Measurements from ENCODE around the gene SERPINC1. TPM values are rescaled to one million over a fixed set of nuclear protein-coding genes. Genes with fewer than 3 reads are reported as not detected.
A peak's percentile ranks its signal among the peaks of the same experiment; 100 is the strongest.
"Not testable (repeated sequence)": the region's sequence is repeated elsewhere in the genome, so short reads cannot be mapped to it uniquely, and the experiment has no call there.

The SERPINC1 gene
- total and polyA plus RNA-seq, 7 experiments from 2014 or later = 0.25 to 0.32 TPM; not detected in 5

DNA sequence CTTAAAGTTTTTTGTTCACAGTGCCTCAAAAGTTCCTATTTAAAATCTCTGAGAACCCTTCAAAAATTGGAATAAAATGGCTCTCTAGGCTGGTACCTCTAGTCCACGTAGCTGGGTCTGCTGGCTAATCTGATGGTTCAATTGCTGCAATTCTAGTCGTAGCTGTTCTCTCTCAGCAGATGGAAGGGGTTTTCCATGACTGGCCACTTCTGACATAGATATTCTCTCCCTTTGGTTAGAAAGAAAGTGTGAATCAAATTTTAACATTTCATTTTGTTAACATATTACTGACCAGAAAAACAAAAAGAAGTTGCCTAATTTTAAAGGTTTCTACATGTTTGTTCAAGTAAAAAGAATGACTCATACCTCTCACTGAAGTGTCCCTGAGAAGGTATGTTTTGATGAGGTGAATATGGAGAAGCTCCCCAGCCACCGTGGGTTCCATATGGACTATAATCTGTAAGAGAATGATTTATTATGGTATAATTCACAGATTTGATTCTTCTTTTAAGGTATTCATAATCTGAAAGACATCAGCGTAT is 29.3 kb upstream of the SERPINC1 start:
- Histone ChIP-seq H3K9me3 (ENCODE audit: control insufficient read depth in 2 of 3, low read length in 3 of 3) (no peaks in the 10 kb centered on the region), H3K36me3 (ENCODE audit: control insufficient read depth in 2 of 3, insufficient read depth in 3 of 3, low read length in 3 of 3) (peaks cover 17 to 74% (median 25%) of the 10 kb centered on the region in 3 experiments), H3K27me3 (ENCODE audit: control insufficient read depth in 2 of 2, insufficient read depth in 2 of 2, low read length in 2 of 2) (no peaks in the 10 kb centered on the region), H3K27ac (ENCODE audit: low read depth, low read length) (no peak overlapping the region), H3K4me3 (ENCODE audit: low read length) (no peak overlapping the region), H3K4me1 (ENCODE audit: control insufficient read depth in 2 of 2, insufficient read depth in 2 of 2, low read length in 2 of 2) (no peaks in the 10 kb centered on the region)
- no peaks in the 10 kb centered on the region for H3K9me3 Mint-ChIP-seq
- ChIA-PET CTCF (no interaction called here), POLR2A (interaction anchor here (0.6 kb wide), 1 partner anchor 191 kb away, joined by 3 read pairs; no protein-coding TSS in a partner anchor)
- H3K27ac Mint-ChIP-seq = peak overlapping the region in 2 of 9 donors; percentile 14 to 51
- intact Hi-C loops (cut with micrococcal nuclease) = loop anchor here in 1 of 2 donors (5.0 kb wide), 1 partner anchor 514 kb away; no protein-coding TSS in a partner anchor
- H3K36me3 Mint-ChIP-seq = peaks cover 3 to 26% (median 22%) of the 10 kb centered on the region in 5 donors
- DNase-seq (no peak), ATAC-seq (no peak)
- no peak overlapping the region for H3K4me3 Mint-ChIP-seq
- H3K27me3 Mint-ChIP-seq = no peaks in the 10 kb centered on the region
- H3K4me1 Mint-ChIP-seq = no peaks in the 10 kb centered on the region

DNA sequence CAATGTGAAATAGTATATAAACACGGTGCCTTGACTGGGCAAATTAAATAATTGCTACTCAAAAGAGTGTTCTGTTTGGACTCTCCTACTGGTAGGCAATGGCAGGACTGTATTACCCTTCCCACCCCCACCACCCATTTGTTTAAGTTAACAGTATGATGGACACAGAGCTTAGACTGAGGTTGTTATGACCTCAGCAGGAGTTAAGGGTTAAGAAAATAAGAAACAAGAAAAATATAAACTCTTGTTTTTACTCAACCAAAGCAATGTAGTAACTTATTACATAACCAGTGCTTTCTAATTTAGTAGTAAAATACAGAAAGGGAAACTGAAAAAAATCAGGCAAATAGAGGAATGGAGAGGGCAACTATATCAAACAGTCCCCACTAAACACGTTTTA is 19.9 kb upstream of the SERPINC1 start:
- H3K9me3 ChIP-seq (ENCODE audit: control insufficient read depth in 2 of 3, low read length in 3 of 3) = no peaks in the 10 kb centered on the region
- no peak overlapping the region for H3K4me3 ChIP-seq (ENCODE audit: low read length)
- intact Hi-C loops (cut with micrococcal nuclease) = loop anchor here in 1 of 2 donors (10.0 kb wide), 1 partner anchor 1192 kb away; no protein-coding TSS in a partner anchor
- H3K36me3 ChIP-seq (ENCODE audit: control insufficient read depth in 2 of 3, insufficient read depth in 3 of 3, low read length in 3 of 3) = peaks cover 10 to 54% (median 18%) of the 10 kb centered on the region in 3 experiments
- peaks cover 0 to 4% (median 0%) of the 10 kb centered on the region in 7 donors for H3K4me1 Mint-ChIP-seq
- H3K27me3 ChIP-seq (ENCODE audit: control insufficient read depth in 2 of 2, insufficient read depth in 2 of 2, low read length in 2 of 2) = no peaks in the 10 kb centered on the region
- POLR2A ChIA-PET = no interaction called here
- H3K27ac ChIP-seq (ENCODE audit: low read depth, low read length) = no peak overlapping the region
- DNase-seq (no peak), ATAC-seq (no peak)
- H3K27me3 Mint-ChIP-seq = no peaks in the 10 kb centered on the region
- H3K4me1 ChIP-seq (ENCODE audit: control insufficient read depth in 2 of 2, insufficient read depth in 2 of 2, low read length in 2 of 2) = no peaks in the 10 kb centered on the region
- no peak overlapping the region for H3K4me3 Mint-ChIP-seq
- no peak overlapping the region for H3K27ac Mint-ChIP-seq
- H3K36me3 Mint-ChIP-seq = peaks cover 0 to 36% (median 26%) of the 10 kb centered on the region in 5 donors
- H3K9me3 Mint-ChIP-seq = no peaks in the 10 kb centered on the region
- CTCF ChIA-PET = no interaction called here

DNA sequence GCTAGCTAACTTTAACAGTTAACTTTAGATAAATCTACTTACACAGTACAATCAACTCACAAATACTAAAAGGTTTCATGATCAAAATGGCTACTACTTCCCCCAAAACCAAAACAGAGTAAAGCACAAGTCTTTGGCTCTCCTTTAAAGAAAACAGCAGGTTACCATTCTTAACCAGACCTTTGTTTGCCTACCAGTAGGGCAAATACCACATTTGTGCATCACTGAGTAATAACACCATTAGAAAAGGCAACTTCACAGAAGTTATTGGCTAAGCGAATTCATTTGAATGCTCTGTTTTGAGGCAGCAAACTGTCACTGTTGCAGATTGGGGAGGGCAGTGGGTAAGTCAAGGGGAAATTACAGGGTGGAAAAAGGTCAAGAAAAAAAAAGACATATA is 17.3 kb upstream of the SERPINC1 start:
- no peaks in the 10 kb centered on the region for H3K27me3 Mint-ChIP-seq
- POLR2A ChIA-PET = no interaction called here
- Histone ChIP-seq H3K27me3 (ENCODE audit: control insufficient read depth in 2 of 2, insufficient read depth in 2 of 2, low read length in 2 of 2) (no peaks in the 10 kb centered on the region), H3K36me3 (ENCODE audit: control insufficient read depth in 2 of 3, insufficient read depth in 3 of 3, low read length in 3 of 3) (peaks cover 4 to 32% (median 10%) of the 10 kb centered on the region in 3 experiments), H3K4me3 (ENCODE audit: low read length) (no peak overlapping the region), H3K4me1 (ENCODE audit: control insufficient read depth in 2 of 2, insufficient read depth in 2 of 2, low read length in 2 of 2) (no peaks in the 10 kb centered on the region), H3K27ac (ENCODE audit: low read depth, low read length) (no peak overlapping the region), H3K9me3 (ENCODE audit: control insufficient read depth in 2 of 3, low read length in 3 of 3) (no peaks in the 10 kb centered on the region)
- no peak for DNase-seq
- H3K4me1 Mint-ChIP-seq = peaks cover 0 to 4% (median 0%) of the 10 kb centered on the region in 7 donors
- H3K27ac Mint-ChIP-seq = peak overlapping the region in 5 of 9 donors; percentile 35 to 78 (median 53)
- CTCF ChIA-PET = no interaction called here
- intact Hi-C loops (cut with micrococcal nuclease) = loop anchor here (5.0 to 10.0 kb wide), 3 partner anchors 67 to 1190 kb away; partner anchors contain the start of genes GAS5 (in 2 of the 2) and ZBTB37 (in 2 of the 2)
- no peak for ATAC-seq
- H3K36me3 Mint-ChIP-seq = peaks cover 0 to 37% (median 19%) of the 10 kb centered on the region in 5 donors
- H3K9me3 Mint-ChIP-seq = no peaks in the 10 kb centered on the region
- H3K4me3 Mint-ChIP-seq = no peak overlapping the region

DNA sequence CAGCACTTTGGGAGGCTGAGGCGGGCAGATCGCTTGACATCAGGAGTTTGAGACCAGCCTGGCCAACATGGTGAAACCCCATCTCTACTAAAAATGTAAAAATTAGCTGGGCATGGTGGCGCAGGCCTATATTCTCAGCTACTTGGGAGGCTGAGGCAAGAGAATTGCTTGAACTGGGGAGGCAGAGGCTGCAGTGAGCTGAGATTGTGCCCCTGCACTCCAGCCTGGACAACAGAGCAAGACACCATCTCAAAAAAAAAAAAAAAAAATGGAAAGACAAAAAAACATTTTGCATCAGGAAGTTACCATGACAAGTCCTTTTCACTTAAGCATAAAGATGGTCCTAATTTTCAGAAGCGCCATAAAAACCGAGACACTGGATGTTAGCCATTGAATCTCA is 13.4 kb upstream of the SERPINC1 start:
- H3K27me3 Mint-ChIP-seq; H3K4me3 Mint-ChIP-seq; CTCF ChIA-PET; H3K36me3 ChIP-seq (ENCODE audit: control insufficient read depth in 2 of 3, insufficient read depth in 3 of 3, low read length in 3 of 3); H3K9me3 ChIP-seq (ENCODE audit: control insufficient read depth in 2 of 3, low read length in 3 of 3); H3K27me3 ChIP-seq (ENCODE audit: control insufficient read depth in 2 of 2, insufficient read depth in 2 of 2, low read length in 2 of 2); H3K27ac Mint-ChIP-seq; H3K4me1 ChIP-seq (ENCODE audit: control insufficient read depth in 2 of 2, insufficient read depth in 2 of 2, low read length in 2 of 2); H3K27ac ChIP-seq (ENCODE audit: low read depth, low read length); DNase-seq; H3K4me1 Mint-ChIP-seq; H3K9me3 Mint-ChIP-seq; H3K4me3 ChIP-seq (ENCODE audit: low read length); POLR2A ChIA-PET; ATAC-seq: not testable (repeated sequence)
- intact Hi-C loops (cut with micrococcal nuclease) = loop anchor here (5.0 to 10.0 kb wide), 3 partner anchors 63 to 1186 kb away; partner anchors contain the start of genes GAS5 (in 2 of the 2) and ZBTB37 (in 2 of the 2)
- H3K36me3 Mint-ChIP-seq = peaks cover 0 to 29% (median 10%) of the 10 kb centered on the region in 5 donors

DNA sequence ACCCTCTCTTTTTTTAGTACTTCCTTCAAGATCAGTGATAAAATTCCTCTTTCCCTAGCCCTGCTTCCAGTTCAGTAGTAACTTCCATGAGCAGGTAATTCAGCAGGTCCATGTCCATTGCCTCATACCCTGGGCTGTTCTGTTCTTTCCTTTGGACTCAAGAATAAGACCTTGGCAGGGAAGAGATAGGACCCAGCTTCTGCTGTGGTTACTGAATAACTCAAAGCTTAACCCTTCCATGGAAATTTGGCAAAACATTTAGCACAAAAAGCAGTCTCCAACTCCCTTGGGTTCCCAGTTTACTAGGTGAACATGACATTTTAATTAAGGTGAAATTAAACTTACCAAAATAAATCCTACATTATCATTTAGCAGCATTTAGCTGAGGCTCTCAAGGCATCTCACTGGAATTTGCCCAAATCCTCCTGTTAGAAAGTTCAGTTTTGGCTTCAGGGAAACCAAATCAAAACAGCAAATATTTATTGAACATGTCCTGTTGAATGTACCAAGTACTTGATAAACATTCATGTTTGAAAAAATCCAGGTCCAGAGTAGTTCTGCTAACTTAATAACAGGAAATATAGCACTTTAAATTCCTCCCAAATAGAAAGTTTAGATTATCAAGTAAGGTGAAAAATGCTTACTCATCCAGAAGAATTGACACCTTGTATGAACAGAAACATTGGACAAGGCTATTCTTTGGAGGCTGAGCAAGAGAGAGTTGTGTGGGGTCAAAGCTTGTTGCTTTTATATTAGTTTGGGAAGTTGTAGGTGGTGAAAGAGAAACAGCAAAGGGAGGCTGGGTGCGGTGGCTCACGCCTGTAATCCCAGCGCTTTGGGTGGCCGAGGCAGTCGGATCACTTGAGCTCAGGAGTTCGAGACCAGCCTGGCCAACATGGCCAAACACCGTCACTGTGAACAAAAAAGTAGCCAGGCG is 8.4 kb upstream of the SERPINC1 start:
- H3K27ac ChIP-seq (ENCODE audit: low read depth, low read length) = no peak overlapping the region
- no peaks in the 10 kb centered on the region for H3K27me3 ChIP-seq (ENCODE audit: control insufficient read depth in 2 of 2, insufficient read depth in 2 of 2, low read length in 2 of 2)
- POLR2A ChIA-PET = interaction anchor here (1.4 kb wide), 1 partner anchor 57 kb away, joined by 4 read pairs; the partner anchor contains the start of genes GAS5 and ZBTB37
- Mint-ChIP-seq H3K27ac (peak overlapping the region in 2 of 9 donors; percentile 25 to 64), H3K27me3 (peaks cover 0 to 2% (median 0%) of the 10 kb centered on the region in 5 donors), H3K4me1 (peaks cover 0 to 7% (median 0%) of the 10 kb centered on the region in 7 donors), H3K36me3 (peaks cover 0 to 5% (median 3%) of the 10 kb centered on the region in 5 donors), H3K4me3 (no peak overlapping the region), H3K9me3 (no peaks in the 10 kb centered on the region)
- intact Hi-C loops (cut with micrococcal nuclease) = no loop called here
- no peaks in the 10 kb centered on the region for H3K4me1 ChIP-seq (ENCODE audit: control insufficient read depth in 2 of 2, insufficient read depth in 2 of 2, low read length in 2 of 2)
- H3K36me3 ChIP-seq (ENCODE audit: control insufficient read depth in 2 of 3, insufficient read depth in 3 of 3, low read length in 3 of 3) = no peaks in the 10 kb centered on the region
- no peak overlapping the region for H3K4me3 ChIP-seq (ENCODE audit: low read length)
- DNase-seq (no peak), ATAC-seq (no peak)
- no peaks in the 10 kb centered on the region for H3K9me3 ChIP-seq (ENCODE audit: control insufficient read depth in 2 of 3, low read length in 3 of 3)
- CTCF ChIA-PET = no interaction called here

DNA sequence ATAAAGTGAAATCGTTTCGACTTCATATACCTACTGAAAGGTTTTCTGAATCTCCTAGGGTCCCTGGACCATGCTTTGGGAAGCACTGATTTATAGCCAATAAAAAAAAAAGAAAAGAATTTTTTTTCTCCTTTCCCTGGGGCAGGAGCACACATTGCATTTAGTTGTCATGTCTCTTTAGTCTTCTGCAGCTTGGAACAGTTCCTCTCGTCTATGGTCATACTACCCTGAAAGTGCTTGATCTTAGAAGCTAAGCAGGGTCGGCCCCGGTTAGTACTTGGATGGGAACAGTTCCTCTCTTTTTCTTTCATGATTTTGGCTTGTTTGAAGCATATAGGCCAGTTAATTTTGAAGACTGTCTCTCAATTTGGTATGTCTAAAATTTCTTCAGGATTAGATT is 3.7 kb upstream of the SERPINC1 start:
- DNase-seq = no peak
- Histone ChIP-seq H3K4me3 (ENCODE audit: low read length) (no peak overlapping the region), H3K4me1 (ENCODE audit: control insufficient read depth in 2 of 2, insufficient read depth in 2 of 2, low read length in 2 of 2) (no peaks in the 10 kb centered on the region), H3K9me3 (ENCODE audit: control insufficient read depth in 2 of 3, low read length in 3 of 3) (no peaks in the 10 kb centered on the region), H3K27ac (ENCODE audit: low read depth, low read length) (no peak overlapping the region), H3K27me3 (ENCODE audit: control insufficient read depth in 2 of 2, insufficient read depth in 2 of 2, low read length in 2 of 2) (no peaks in the 10 kb centered on the region), H3K36me3 (ENCODE audit: control insufficient read depth in 2 of 3, insufficient read depth in 3 of 3, low read length in 3 of 3) (no peaks in the 10 kb centered on the region)
- Mint-ChIP-seq H3K9me3 (peaks cover 0 to 1% (median 0%) of the 10 kb centered on the region in 11 donors), H3K4me1 (peaks cover 0 to 3% (median 0%) of the 10 kb centered on the region in 7 donors), H3K36me3 (no peaks in the 10 kb centered on the region), H3K4me3 (no peak overlapping the region), H3K27me3 (peaks cover 0 to 2% (median 0%) of the 10 kb centered on the region in 5 donors), H3K27ac (no peak overlapping the region)
- intact Hi-C loops (cut with micrococcal nuclease) = no loop called here
- ATAC-seq = no peak
- ChIA-PET POLR2A (no interaction called here), CTCF (no interaction called here)
